ENCODE measurements around the gene SERPINA6. TPM values are rescaled to one million over a fixed set of nuclear protein-coding genes. Genes with fewer than 3 reads are reported as not detected.

SERPINA6 gene
- total RNA-seq, 6 experiments from 2014 or later = 185 to 407 (median 236) TPM

- peak; percentile 27 to 63 (median 62) for ATAC-seq
- H3K4me3 ChIP-seq = no peak overlapping the region
- H3K27ac ChIP-seq = peak overlapping the region in 1 of 3 donors; percentile 63
- TF ChIP-seq POLR2A (IDR thresholded peaks at IDR 0.05) = no peak
- TF ChIP-seq, protein P1, sequence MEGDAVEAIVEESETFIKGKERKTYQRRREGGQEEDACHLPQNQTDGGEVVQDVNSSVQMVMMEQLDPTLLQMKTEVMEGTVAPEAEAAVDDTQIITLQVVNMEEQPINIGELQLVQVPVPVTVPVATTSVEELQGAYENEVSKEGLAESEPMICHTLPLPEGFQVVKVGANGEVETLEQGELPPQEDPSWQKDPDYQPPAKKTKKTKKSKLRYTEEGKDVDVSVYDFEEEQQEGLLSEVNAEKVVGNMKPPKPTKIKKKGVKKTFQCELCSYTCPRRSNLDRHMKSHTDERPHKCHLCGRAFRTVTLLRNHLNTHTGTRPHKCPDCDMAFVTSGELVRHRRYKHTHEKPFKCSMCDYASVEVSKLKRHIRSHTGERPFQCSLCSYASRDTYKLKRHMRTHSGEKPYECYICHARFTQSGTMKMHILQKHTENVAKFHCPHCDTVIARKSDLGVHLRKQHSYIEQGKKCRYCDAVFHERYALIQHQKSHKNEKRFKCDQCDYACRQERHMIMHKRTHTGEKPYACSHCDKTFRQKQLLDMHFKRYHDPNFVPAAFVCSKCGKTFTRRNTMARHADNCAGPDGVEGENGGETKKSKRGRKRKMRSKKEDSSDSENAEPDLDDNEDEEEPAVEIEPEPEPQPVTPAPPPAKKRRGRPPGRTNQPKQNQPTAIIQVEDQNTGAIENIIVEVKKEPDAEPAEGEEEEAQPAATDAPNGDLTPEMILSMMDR (IDR thresholded peaks at IDR 0.05) = peak in 1 of 4 donors; percentile 16
- no peaks in the 10 kb centered on the region for H3K36me3 ChIP-seq
- no peaks in the 10 kb centered on the region for H3K27me3 ChIP-seq
- intact Hi-C loops (cut with DNase I) = no loop called here
- 80% methylated on average over 4 of the region's 4 CpGs for WGBS (ENCODE audit: insufficient coverage, low coverage, low lambda C conversion rate, missing lambda C conversion rate)
- H3K4me1 ChIP-seq = peaks cover 0 to 19% (median 4%) of the 10 kb centered on the region in 4 donors
- DNase-seq = no peak
- no peaks in the 10 kb centered on the region for H3K9me3 ChIP-seq
Measured at GRCh38 chr14:94329857-94330256, 6.7 kb upstream of the SERPINA6 start.

- Histone ChIP-seq H3K4me1 (peaks cover 0 to 29% (median 10%) of the 10 kb centered on the region in 4 donors), H3K9me3 (no peaks in the 10 kb centered on the region), H3K36me3 (no peaks in the 10 kb centered on the region), H3K27ac (no peak overlapping the region), H3K4me3 (no peak overlapping the region), H3K27me3 (no peaks in the 10 kb centered on the region)
- no peak for TF ChIP-seq POLR2A (IDR thresholded peaks at IDR 0.05)
- TF ChIP-seq, protein P1 (IDR thresholded peaks at IDR 0.05) = no peak
- no peak for DNase-seq
- intact Hi-C loops (cut with DNase I) = no loop called here
- 73% methylated on average over 2 of the region's 2 CpGs for WGBS (ENCODE audit: insufficient coverage, low coverage, low lambda C conversion rate, missing lambda C conversion rate)
- no peak for ATAC-seq
Measured at GRCh38 chr14:94328196-94328595, 5.1 kb upstream of the SERPINA6 start.

GRCh38 chr14:94321421-94322271, 1.5 kb downstream of the SERPINA6 start:
- DNase-seq = peak in 2 of 3 donors; percentile 84 to 85
- H3K36me3 ChIP-seq = no peaks in the 10 kb centered on the region
- H3K27ac ChIP-seq = peak overlapping the region; percentile 89 to 96 (median 94)
- H3K9me3 ChIP-seq = no peaks in the 10 kb centered on the region
- ATAC-seq = peak; percentile 33 to 66 (median 48)
- peak; percentile 55 for TF ChIP-seq POLR2A (IDR thresholded peaks at IDR 0.05)
- TF ChIP-seq, protein P1 (IDR thresholded peaks at IDR 0.05) = no peak
- peaks cover 0 to 38% (median 14%) of the 10 kb centered on the region in 4 donors for H3K4me1 ChIP-seq
- H3K27me3 ChIP-seq = no peaks in the 10 kb centered on the region
- 28% methylated on average over 4 of the region's 5 CpGs for WGBS (ENCODE audit: insufficient coverage, low coverage, low lambda C conversion rate, missing lambda C conversion rate)
- peak overlapping the region; percentile 43 to 75 (median 75) for H3K4me3 ChIP-seq
- intact Hi-C loops (cut with DNase I) = no loop called here

DNA sequence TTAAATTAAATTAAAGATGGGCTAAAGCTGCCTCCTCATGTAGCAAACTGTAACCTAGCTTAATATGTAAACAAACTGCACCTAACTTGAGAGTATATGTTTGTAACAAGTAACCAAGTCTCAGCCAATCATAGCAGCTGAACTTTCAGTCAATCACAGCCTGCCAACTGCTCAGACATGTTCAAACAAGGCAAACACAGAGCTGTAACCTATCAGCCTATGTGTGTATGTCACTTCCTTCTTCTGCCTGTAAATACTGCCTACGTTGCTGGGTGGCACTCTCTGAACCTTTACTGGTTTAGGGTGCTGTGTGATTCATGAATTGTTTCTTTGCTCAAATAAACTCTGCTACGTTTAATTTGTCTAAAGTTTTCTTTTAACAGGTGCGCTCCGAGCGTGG, 2.9 kb downstream of the SERPINA6 start:
- peak overlapping the region; percentile 89 to 96 (median 94) for H3K27ac ChIP-seq
- 24% methylated on average over 5 of the region's 5 CpGs for WGBS (ENCODE audit: insufficient coverage, low coverage, low lambda C conversion rate, missing lambda C conversion rate)

More for the DNA sequence above, 2.9 kb downstream of the SERPINA6 start:
- peak in 1 of 3 donors; percentile 65 for DNase-seq
- intact Hi-C loops (cut with DNase I) = no loop called here
- Histone ChIP-seq H3K27me3 (no peaks in the 10 kb centered on the region), H3K9me3 (no peaks in the 10 kb centered on the region), H3K4me3 (peak overlapping the region; percentile 43 to 75 (median 75)), H3K36me3 (peaks cover 0 to 2% (median 0%) of the 10 kb centered on the region in 4 donors), H3K4me1 (peaks cover 0 to 52% (median 14%) of the 10 kb centered on the region in 4 donors)
- TF ChIP-seq, protein P1 (IDR thresholded peaks at IDR 0.05) = peak in 1 of 4 donors; percentile 5
- TF ChIP-seq POLR2A (IDR thresholded peaks at IDR 0.05) = peak; percentile 82
- peak; percentile 55 to 75 (median 65) for ATAC-seq
